HCT116 (cell line): Measurements from ENCODE around the gene HAPLN1. TPM values are rescaled to one million over a fixed set of nuclear protein-coding genes. Genes with fewer than 3 reads are reported as not detected.
"Not testable (repeated sequence)": the region's sequence is repeated elsewhere in the genome, so short reads cannot be mapped to it uniquely, and the experiment has no call there.

Experiments used
- ATAC-seq: fragments of 200-7000 bp; cut with Tn5 transposase; 2 replicates; pipeline ENCODE4 v1.9.1; 2020; ENCODE audit warnings: mild to moderate bottlenecking, moderate library complexity
- BruUV-seq: library from RNA; stranded (reverse); fragments of 400-500 nt; replicated peaks from 2 replicates; lab custom pipeline; 2021; lab: Mats Ljungman, UMichigan
- CTCF ChIA-PET: fragments of 300-600 bp; sonication (Branson Sonifier 250); formaldehyde crosslinking; loops from one replicate; lab custom pipeline; 2021; ENCODE audit warnings: antibody characterized with exemption; lab: Charles Lee
- POLR2A ChIA-PET: fragments of 300-600, 350-600 bp; sonication (Branson Sonifier 250); formaldehyde crosslinking; loops from one replicate; lab custom pipeline; 2021; ENCODE audit warnings: antibody characterized with exemption; lab: Charles Lee
- RAD21 ChIA-PET, 2 experiments: fragments of 300-600 bp; sonication (Branson Sonifier 250); formaldehyde crosslinking; loops; one replicate each; lab custom pipeline; 2023; ENCODE audit warnings: low total read pairs in 2 of 2; ENCODE audit not compliant: uncharacterized antibody in 2 of 2, unreplicated experiment in 2 of 2, low non-redundant PET in 1 of 2; lab: Charles Lee
- DNase-seq: peaks from one replicate; pipeline ENCODE4 v3.0.0-alpha.2; 2010; ENCODE audit warnings: low read depth, low spot score
- H2AFZ ChIP-seq: fragments of 200-600 bp; shearing (Covaris generic), sonication (generic); 2 replicates; pipeline ENCODE4 v1.6.1; 2017; ENCODE audit warnings: low read depth, mixed run types, mixed read lengths, antibody characterized with exemption, low read length; ENCODE audit not compliant: poor library complexity, severe bottlenecking
- H3K27ac ChIP-seq: 2 replicates; pipeline ENCODE4 v1.5.1; 2012; ENCODE audit warnings: low read depth, low read length
- H3K27me3 ChIP-seq: fragments of 200-600 bp; sonication (generic); 2 replicates; pipeline ENCODE4 v1.6.1; 2016; ENCODE audit warnings: mixed run types, low read length, mixed read lengths; ENCODE audit not compliant: insufficient read depth
- H3K36me3 ChIP-seq, 2 experiments: fragments of 200-500 bp in 1 of 2; fragments of 200-600 bp in 1 of 2; sonication (Bioruptor generic) in 1 of 2; sonication (generic) in 1 of 2; 2 replicates each; pipeline versions ENCODE4 v1.5.1 to v1.6.1; 2014 to 2016; ENCODE audit warnings: low read length in 2 of 2, inconsistent platforms in 1 of 2, mixed read lengths in 1 of 2, mixed run types in 1 of 2; ENCODE audit not compliant: insufficient read depth in 2 of 2, control insufficient read depth in 1 of 2
- H3K4me1 ChIP-seq, 2 experiments: fragments of 200-600 bp in 1 of 2; sonication (generic) in 1 of 2; 2 replicates each; pipeline versions ENCODE4 v1.5.1 to v1.6.1; 2012 to 2017; ENCODE audit warnings: low read length in 2 of 2, inconsistent platforms in 1 of 2, mild to moderate bottlenecking in 1 of 2, mixed read lengths in 1 of 2, mixed run types in 1 of 2, moderate library complexity in 1 of 2; ENCODE audit not compliant: insufficient read depth in 2 of 2, control insufficient read depth in 1 of 2
- H3K4me2 ChIP-seq: fragments of 200-600 bp; sonication (generic); 2 replicates; pipeline ENCODE4 v1.6.1; 2017; ENCODE audit warnings: mixed run types, low read length, mixed read lengths
- H3K4me3 ChIP-seq, 2 experiments: fragments of 200-600 bp in 1 of 2; sonication (generic) in 1 of 2; replicated peaks in 1 of 2; 2 replicates each; pipeline ENCODE4 v1.5.1; 2011 to 2016; ENCODE audit warnings: low read length in 2 of 2, control low read depth in 1 of 2, low read depth in 1 of 2, mild to moderate bottlenecking in 1 of 2, mixed read lengths in 1 of 2, mixed run types in 1 of 2
- H3K79me2 ChIP-seq: fragments of 200-600 bp; sonication (generic); 2 replicates; pipeline ENCODE4 v1.6.1; 2017; ENCODE audit warnings: mild to moderate bottlenecking, mixed run types, low read length, moderate library complexity, mixed read lengths; ENCODE audit not compliant: insufficient read depth
- H3K9ac ChIP-seq: fragments of 200-600 bp; sonication (generic); 2 replicates; pipeline ENCODE4 v1.6.1; 2016; ENCODE audit warnings: low read length, mixed read lengths
- H3K9me2 ChIP-seq: fragments of 200-600 bp; sonication (generic), shearing (Covaris generic); 2 replicates; pipeline ENCODE4 v1.6.1; 2017; ENCODE audit warnings: mixed run types, mild to moderate bottlenecking, moderate library complexity; ENCODE audit not compliant: insufficient read depth
- H3K9me3 ChIP-seq, 2 experiments: fragments of 200-500 bp in 1 of 2; fragments of 200-600 bp in 1 of 2; sonication (Bioruptor generic) in 1 of 2; sonication (generic) in 1 of 2; 2 replicates each; pipeline ENCODE4 v1.6.1; 2014 to 2017; ENCODE audit warnings: low read length in 2 of 2, mixed read lengths in 2 of 2, inconsistent platforms in 1 of 2, low read depth in 1 of 2, mild to moderate bottlenecking in 1 of 2, mixed run types in 1 of 2, moderate library complexity in 1 of 2; ENCODE audit not compliant: control insufficient read depth in 1 of 2, insufficient read depth in 1 of 2
- H4K20me1 ChIP-seq: fragments of 200-600 bp; sonication (generic), shearing (Covaris generic); 2 replicates; pipeline ENCODE4 v1.6.1; 2017; ENCODE audit warnings: mixed run types, mild to moderate bottlenecking, moderate library complexity; ENCODE audit not compliant: insufficient read depth
- ATF3 ChIP-seq: IDR thresholded peaks from 2 replicates; pipeline ENCODE4 v1.6.1; 2012
- EGR1 ChIP-seq: IDR thresholded peaks from 2 replicates; pipeline ENCODE4 v1.6.1; 2012; ENCODE audit warnings: low read depth
- ELF1 ChIP-seq: IDR thresholded peaks from 2 replicates; pipeline ENCODE4 v1.6.1; 2012; ENCODE audit warnings: low read depth, borderline replicate concordance
- EZH2phosphoT487 ChIP-seq: fragments of 200-600 bp; IDR thresholded peaks from 2 replicates; pipeline ENCODE4 v1.6.1; 2018; ENCODE audit warnings: antibody characterized with exemption, borderline replicate concordance
- FOSL1 ChIP-seq: IDR thresholded peaks from 2 replicates; pipeline ENCODE4 v1.6.1; 2012; ENCODE audit warnings: low read depth
- JUND ChIP-seq: IDR thresholded peaks from 2 replicates; pipeline ENCODE4 v1.6.1; 2012
- POLR2AphosphoS5 ChIP-seq: IDR thresholded peaks from 2 replicates; pipeline ENCODE4 v1.6.1; 2011; ENCODE audit warnings: mild to moderate bottlenecking, low read depth, low read length, moderate library complexity
- RAD21 ChIP-seq: IDR thresholded peaks from 2 replicates; pipeline ENCODE4 v1.6.1; 2012; ENCODE audit warnings: low read depth, mild to moderate bottlenecking
- REST ChIP-seq: IDR thresholded peaks from 2 replicates; pipeline ENCODE4 v1.6.1; 2012; ENCODE audit warnings: low read depth
- SIN3A ChIP-seq: IDR thresholded peaks from 2 replicates; pipeline ENCODE4 v1.6.1; 2012; ENCODE audit warnings: low read depth
- SRF ChIP-seq: IDR thresholded peaks from 2 replicates; pipeline ENCODE4 v1.6.1; 2012; ENCODE audit warnings: low read depth
- YY1 ChIP-seq: IDR thresholded peaks from 2 replicates; pipeline ENCODE4 v1.6.1; 2011; ENCODE audit warnings: low read length, low read depth, moderate library complexity, mild to moderate bottlenecking; ENCODE audit not compliant: insufficient replicate concordance; ENCODE audit errors: extremely low read depth
- ZFX ChIP-seq: fragments of 450-650 bp; IDR thresholded peaks from 2 replicates; pipeline ENCODE4 v1.6.1; 2017
- intact Hi-C: fragments of 100-400 bp; cut with micrococcal nuclease; formaldehyde crosslinking; loops from 2 replicates; pipeline ENCODE4 v1.10.0; 2022
- total RNA-seq: library from RNA; stranded (reverse); gene quantifications from one replicate; pipeline ENCODE4 v1.2.1, GENCODE V29; 2021; ENCODE audit not compliant: unreplicated experiment
- TF ChIP-seq, protein P1 (sequence below): IDR thresholded peaks from 2 replicates; pipeline ENCODE4 v1.6.1; 2012
- TF ChIP-seq, protein P2 (sequence below), 3 experiments: fragments of 200-600 bp in 1 of 3; sonication (generic) in 1 of 3; IDR thresholded peaks in 2 of 3; conservative IDR thresholded peaks in 1 of 3; 2 replicates each; pipeline ENCODE4 v1.5.1; 2012 to 2017; ENCODE audit warnings: low read depth in 2 of 3, low read length in 2 of 3, antibody characterized with exemption in 1 of 3, borderline replicate concordance in 1 of 3, control low read depth in 1 of 3, mild to moderate bottlenecking in 1 of 3, mixed read lengths in 1 of 3, mixed run types in 1 of 3, moderate library complexity in 1 of 3; ENCODE audit not compliant: insufficient read depth in 1 of 3

HAPLN1 gene
- total RNA-seq, 1 experiment from 2014 or later: 0.05 TPM

DNA sequence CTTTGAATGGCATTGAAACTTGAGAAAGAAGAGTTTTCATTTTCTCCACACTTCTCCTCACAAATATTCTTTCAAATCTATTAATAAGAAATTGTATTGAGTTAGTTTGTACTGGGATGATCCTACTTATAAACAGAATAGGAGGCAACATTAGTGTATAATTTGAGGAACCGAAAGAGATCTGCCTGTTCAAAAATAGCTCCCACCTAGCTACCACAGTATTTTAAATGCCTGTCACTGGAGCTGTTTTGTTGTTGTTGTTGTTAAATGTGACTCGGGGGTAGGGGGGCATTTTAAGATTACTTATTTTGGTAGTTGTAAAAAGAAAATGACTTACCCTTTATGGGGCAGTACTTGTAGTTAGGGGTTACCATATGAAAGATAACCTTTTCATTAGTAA is 20.1 kb upstream of the HAPLN1 start:
- POLR2A ChIA-PET: no interaction called here
- no peak overlapping the region for H3K27ac ChIP-seq
- TF ChIP-seq ZFX (no peak), POLR2AphosphoS5 (no peak), ELF1 (no peak), YY1 (no peak), FOSL1 (no peak), EGR1 (no peak), EZH2phosphoT487 (no peak), SRF (no peak), REST (no peak), ATF3 (no peak), RAD21 (no peak), JUND (no peak), SIN3A (no peak)
- TF ChIP-seq, protein P1, sequence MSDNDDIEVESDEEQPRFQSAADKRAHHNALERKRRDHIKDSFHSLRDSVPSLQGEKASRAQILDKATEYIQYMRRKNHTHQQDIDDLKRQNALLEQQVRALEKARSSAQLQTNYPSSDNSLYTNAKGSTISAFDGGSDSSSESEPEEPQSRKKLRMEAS: no peak
- TF ChIP-seq, protein P2, sequence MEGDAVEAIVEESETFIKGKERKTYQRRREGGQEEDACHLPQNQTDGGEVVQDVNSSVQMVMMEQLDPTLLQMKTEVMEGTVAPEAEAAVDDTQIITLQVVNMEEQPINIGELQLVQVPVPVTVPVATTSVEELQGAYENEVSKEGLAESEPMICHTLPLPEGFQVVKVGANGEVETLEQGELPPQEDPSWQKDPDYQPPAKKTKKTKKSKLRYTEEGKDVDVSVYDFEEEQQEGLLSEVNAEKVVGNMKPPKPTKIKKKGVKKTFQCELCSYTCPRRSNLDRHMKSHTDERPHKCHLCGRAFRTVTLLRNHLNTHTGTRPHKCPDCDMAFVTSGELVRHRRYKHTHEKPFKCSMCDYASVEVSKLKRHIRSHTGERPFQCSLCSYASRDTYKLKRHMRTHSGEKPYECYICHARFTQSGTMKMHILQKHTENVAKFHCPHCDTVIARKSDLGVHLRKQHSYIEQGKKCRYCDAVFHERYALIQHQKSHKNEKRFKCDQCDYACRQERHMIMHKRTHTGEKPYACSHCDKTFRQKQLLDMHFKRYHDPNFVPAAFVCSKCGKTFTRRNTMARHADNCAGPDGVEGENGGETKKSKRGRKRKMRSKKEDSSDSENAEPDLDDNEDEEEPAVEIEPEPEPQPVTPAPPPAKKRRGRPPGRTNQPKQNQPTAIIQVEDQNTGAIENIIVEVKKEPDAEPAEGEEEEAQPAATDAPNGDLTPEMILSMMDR (IDR thresholded peaks at IDR 0.05 in 2 of 3, conservative IDR thresholded peaks at IDR 0.05 in 1 of 3; ENCODE audit: borderline replicate concordance in 1 of 3, insufficient read depth in 1 of 3, low read depth in 2 of 3, low read length in 2 of 3): no peak
- TF ChIP-seq, all 23 proteins: peak for 0
- Histone ChIP-seq H3K9me2 (no peaks in the 10 kb centered on the region), H3K4me2 (no peak overlapping the region), H3K9me3 (no peaks in the 10 kb centered on the region), H3K9ac (no peak overlapping the region), H2AFZ (no peak overlapping the region), H3K27me3 (no peaks in the 10 kb centered on the region), H3K79me2 (no peaks in the 10 kb centered on the region), H3K4me1 (no peaks in the 10 kb centered on the region), H4K20me1 (no peaks in the 10 kb centered on the region), H3K36me3 (no peaks in the 10 kb centered on the region), H3K4me3 (no peak overlapping the region)
- no peak for ATAC-seq
- RAD21 ChIA-PET: no interaction called here
- CTCF ChIA-PET: no interaction called here
- DNase-seq: no peak
- intact Hi-C loops: no loop called here
- no TSS peak for BruUV-seq

DNA sequence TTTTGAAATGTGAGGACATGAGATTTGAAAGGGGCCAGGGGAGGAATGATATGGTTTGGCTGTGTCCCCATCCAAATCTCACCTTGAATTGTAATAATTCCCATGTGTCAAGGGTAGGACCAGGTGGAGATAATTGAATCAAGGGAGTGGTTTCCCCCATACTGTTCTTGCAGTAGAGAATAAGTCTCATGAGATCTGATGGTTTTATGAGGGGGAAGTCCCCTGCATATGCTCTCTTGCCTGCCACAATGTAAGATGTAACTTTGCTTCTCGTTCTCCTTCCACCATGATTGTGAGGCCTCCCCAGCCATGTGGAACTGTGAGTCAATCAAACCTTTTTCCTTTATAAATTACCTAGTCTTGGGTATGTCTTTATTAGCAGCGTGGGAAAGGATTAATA is 15.5 kb upstream of the HAPLN1 start:
- H3K9me3 ChIP-seq, intact Hi-C loops, RAD21 ChIA-PET, H2AFZ ChIP-seq, H3K27me3 ChIP-seq, H3K9me2 ChIP-seq, H3K36me3 ChIP-seq, H3K4me1 ChIP-seq, H4K20me1 ChIP-seq, CTCF ChIA-PET, POLR2A ChIA-PET, H3K4me2 ChIP-seq, ATAC-seq, H3K79me2 ChIP-seq, BruUV-seq, DNase-seq, H3K9ac ChIP-seq, H3K27ac ChIP-seq, H3K4me3 ChIP-seq: not testable (repeated sequence)
